ENCODE data around the gene ASPG.
"Not testable (repeated sequence)": the region's sequence is repeated elsewhere in the genome, so short reads cannot be mapped to it uniquely, and the experiment has no call there.

Gene ASPG

GRCh38 chr14:104147346-104148125, 62.0 kb downstream of the ASPG start:
- no peak for DNase-seq (ENCODE audit: low spot score)

GRCh38 chr14:104148433-104149277, 63.2 kb downstream of the ASPG start:
- DNase-seq (ENCODE audit: low spot score) = no peak

- no peak for DNase-seq (ENCODE audit: low spot score)
These were observed 63.7 kb downstream of the ASPG start for GRCh38 chr14:104149278-104149595.

- no peak for DNase-seq (ENCODE audit: low spot score)
These were observed 64.2 kb downstream of the ASPG start for GRCh38 chr14:104149617-104150135.

- no peak for DNase-seq (ENCODE audit: low spot score)
These were observed 64.9 kb downstream of the ASPG start for GRCh38 chr14:104150136-104151025.

- no peak for DNase-seq (ENCODE audit: low spot score)
These were observed 65.5 kb downstream of the ASPG start for GRCh38 chr14:104151026-104151381.

GRCh38 chr14:104151566-104152245, 66.2 kb downstream of the ASPG start:
- DNase-seq (ENCODE audit: low spot score) = no peak

- DNase-seq (ENCODE audit: low spot score) = no peak
These were observed 66.7 kb downstream of the ASPG start for GRCh38 chr14:104152246-104152575.

GRCh38 chr14:104152686-104153393, 67.3 kb downstream of the ASPG start:
- no peak for DNase-seq (ENCODE audit: low spot score)

- DNase-seq (ENCODE audit: low spot score) = not testable (repeated sequence)
These were observed 67.9 kb downstream of the ASPG start for GRCh38 chr14:104153394-104153755.

GRCh38 chr14:104154246-104154645, 68.7 kb downstream of the ASPG start:
- DNase-seq (ENCODE audit: low spot score) = no peak

- DNase-seq (ENCODE audit: low spot score) = no peak
These were observed 70.0 kb downstream of the ASPG start for GRCh38 chr14:104155513-104155912.

GRCh38 chr14:104156142-104156541, 70.6 kb downstream of the ASPG start:
- DNase-seq (ENCODE audit: low spot score) = no peak

- no peak for DNase-seq (ENCODE audit: low spot score)
These were observed 71.8 kb downstream of the ASPG start for GRCh38 chr14:104157016-104157928.

GRCh38 chr14:104158827-104159798, 73.6 kb downstream of the ASPG start:
- no peak for DNase-seq (ENCODE audit: low spot score)

GRCh38 chr14:104159990-104160389, 74.5 kb downstream of the ASPG start:
- no peak for DNase-seq (ENCODE audit: low spot score)

GRCh38 chr14:104161602-104162367, 76.3 kb downstream of the ASPG start:
- no peak for DNase-seq (ENCODE audit: low spot score)

GRCh38 chr14:104162495-104162894, 77.0 kb downstream of the ASPG start:
- no peak for DNase-seq (ENCODE audit: low spot score)

All from hepatic stellate cell (primary cell).